PC-3 (cell line): ENCODE data around the gene LRCH1. TPM values are rescaled to one million over a fixed set of nuclear protein-coding genes. Genes with fewer than 3 reads are reported as not detected.

Source experiments
- ATAC-seq: fragments of 200-7000 bp; cut with Tn5 transposase; 2 replicates; pipeline ENCODE4 v1.9.1; 2020; ENCODE audit warnings: mild to moderate bottlenecking, moderate library complexity
- BruUV-seq: library from RNA; stranded (reverse); fragments of 400-500 nt; replicated peaks from 2 replicates; lab custom pipeline; 2021; lab: Mats Ljungman, UMichigan
- CTCF ChIA-PET: fragments of 300-600 bp; sonication (Branson Sonifier 250); formaldehyde crosslinking; loops from one replicate; lab custom pipeline; 2022; ENCODE audit warnings: antibody characterized with exemption; lab: Charles Lee
- POLR2A ChIA-PET: fragments of 300-600 bp; sonication (Branson Sonifier 250); formaldehyde crosslinking; loops from one replicate; lab custom pipeline; 2022; ENCODE audit warnings: antibody characterized with exemption; ENCODE audit not compliant: unreplicated experiment; lab: Charles Lee
- DNase-seq: peaks from one replicate; pipeline ENCODE4 v3.0.0-alpha.2; 2015
- H2AFZ ChIP-seq: fragments of 300-600 bp; sonication (generic); 2 replicates; pipeline ENCODE4 v1.6.0; 2016; ENCODE audit warnings: antibody characterized with exemption, low read length
- H3F3A ChIP-seq: fragments of 300-600 bp; sonication (generic); one replicate; pipeline ENCODE4 v1.6.0; 2017; ENCODE audit warnings: antibody characterized with exemption, low read length, control low read depth, mild to moderate bottlenecking; ENCODE audit not compliant: unreplicated experiment
- H3K27ac ChIP-seq: fragments of 300-600 bp; sonication (generic); 2 replicates; pipeline ENCODE4 v1.5.1; 2016; ENCODE audit warnings: mild to moderate bottlenecking, low read length
- H3K27me3 ChIP-seq: fragments of 300-600 bp; sonication (generic); 2 replicates; pipeline ENCODE4 v1.6.1; 2016; ENCODE audit warnings: low read length, mixed read lengths
- H3K36me3 ChIP-seq: fragments of 300-600 bp; sonication (generic); 2 replicates; pipeline ENCODE4 v1.6.1; 2016; ENCODE audit warnings: low read depth, mixed run types, low read length, mixed read lengths
- H3K4me1 ChIP-seq: fragments of 300-600 bp; sonication (generic); 2 replicates; pipeline ENCODE4 v1.5.1; 2016; ENCODE audit warnings: low read length; ENCODE audit not compliant: insufficient read depth
- H3K4me2 ChIP-seq: fragments of 300-600 bp; sonication (generic); 2 replicates; pipeline ENCODE4 v1.6.0; 2016; ENCODE audit warnings: low read length
- H3K4me3 ChIP-seq: fragments of 300-600 bp; sonication (generic); 2 replicates; pipeline ENCODE4 v1.5.1; 2016; ENCODE audit warnings: mild to moderate bottlenecking, low read length, mixed read lengths
- H3K79me2 ChIP-seq: fragments of 300-600 bp; sonication (generic); 2 replicates; pipeline ENCODE4 v1.6.1; 2017; ENCODE audit warnings: low read length, mixed read lengths
- H3K9ac ChIP-seq: fragments of 300-600 bp; sonication (generic); 2 replicates; pipeline ENCODE4 v1.6.0; 2016; ENCODE audit warnings: mild to moderate bottlenecking, low read length
- H3K9me2 ChIP-seq: fragments of 300-600 bp; sonication (generic); replicated peaks from 2 replicates; pipeline ENCODE4 v1.6.1; 2016; ENCODE audit warnings: mixed run types, low read length, mixed read lengths
- H3K9me3 ChIP-seq: fragments of 300-600 bp; sonication (generic); 2 replicates; pipeline ENCODE4 v1.6.1; 2016; ENCODE audit warnings: low read length, mixed read lengths
- H4K20me1 ChIP-seq: fragments of 300-600 bp; sonication (generic); 2 replicates; pipeline ENCODE4 v1.6.1; 2016; ENCODE audit warnings: low read length, mixed read lengths
- EZH2 ChIP-seq: fragments of 300-600 bp; sonication (generic); IDR thresholded peaks from one replicate; pipeline ENCODE4 v1.6.1; 2017; ENCODE audit warnings: antibody characterized with exemption, mild to moderate bottlenecking, low read length; ENCODE audit not compliant: unreplicated experiment
- EZH2phosphoT487 ChIP-seq: fragments of 300-600 bp; sonication (generic); IDR thresholded peaks from 2 replicates; pipeline ENCODE4 v1.6.1; 2018; ENCODE audit warnings: mild to moderate bottlenecking, antibody characterized with exemption, low read length, borderline replicate concordance
- intact Hi-C: fragments of 100-400 bp; cut with micrococcal nuclease; formaldehyde crosslinking; loops from 2 replicates; pipeline ENCODE4 v1.9.0; 2023
- total RNA-seq: library from RNA; depleted of rRNA; stranded (reverse); fragments of >200 nt; gene quantifications from 2 replicates; pipeline ENCODE4 v1.2.3, GENCODE V29; 2014
- TF ChIP-seq, protein P1 (sequence below): fragments of 300-600 bp; sonication (generic); conservative IDR thresholded peaks from 2 replicates; pipeline ENCODE4 v1.5.1; 2017; ENCODE audit warnings: antibody characterized with exemption, low read depth, mild to moderate bottlenecking, low read length

LRCH1 gene
- total RNA-seq, 1 experiment from 2014 or later: 4.3 TPM

DNA sequence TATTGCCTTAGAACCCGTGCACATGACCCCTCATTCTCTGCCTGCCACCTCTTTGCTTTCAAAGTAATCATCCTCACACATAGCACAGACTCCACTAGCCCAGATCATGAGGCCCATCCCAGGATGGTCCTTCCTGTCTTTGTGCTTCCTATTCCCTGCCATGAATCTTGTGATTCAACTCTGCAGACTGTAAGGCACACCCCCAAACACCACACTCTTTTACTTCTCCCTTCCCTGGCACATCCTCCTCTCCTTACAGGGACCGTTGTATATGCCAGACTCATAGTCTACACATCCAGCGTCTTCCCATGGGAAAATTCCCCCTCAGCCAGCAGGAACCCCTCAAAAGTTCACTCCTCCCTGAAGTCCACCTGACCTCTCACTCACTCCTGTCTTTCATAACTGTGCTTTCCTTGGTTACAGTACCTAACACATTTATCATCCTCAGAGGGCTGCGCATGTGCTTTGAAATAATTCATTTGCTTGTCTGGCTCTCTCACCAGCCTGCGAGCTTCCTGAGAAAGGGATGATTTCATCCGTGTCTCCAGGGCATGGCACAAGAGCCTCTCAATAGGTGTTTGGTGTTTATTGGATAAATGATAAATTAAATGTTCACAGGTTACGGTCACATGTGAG, 26.8 kb upstream of the LRCH1 start:
- H3K9me2 ChIP-seq: no peaks in the 10 kb centered on the region
- CTCF ChIA-PET: no interaction called here
- DNase-seq: no peak
- H3K36me3 ChIP-seq: no peaks in the 10 kb centered on the region
- no peak overlapping the region for H3K4me2 ChIP-seq
- H3K79me2 ChIP-seq: no peaks in the 10 kb centered on the region
- no peaks in the 10 kb centered on the region for H4K20me1 ChIP-seq
- no TSS peak for BruUV-seq
- H3F3A ChIP-seq: no peaks in the 10 kb centered on the region
- no peak overlapping the region for H2AFZ ChIP-seq
- H3K27me3 ChIP-seq: no peaks in the 10 kb centered on the region
- no peak overlapping the region for H3K27ac ChIP-seq
- no peaks in the 10 kb centered on the region for H3K9me3 ChIP-seq
- TF ChIP-seq, protein P1, sequence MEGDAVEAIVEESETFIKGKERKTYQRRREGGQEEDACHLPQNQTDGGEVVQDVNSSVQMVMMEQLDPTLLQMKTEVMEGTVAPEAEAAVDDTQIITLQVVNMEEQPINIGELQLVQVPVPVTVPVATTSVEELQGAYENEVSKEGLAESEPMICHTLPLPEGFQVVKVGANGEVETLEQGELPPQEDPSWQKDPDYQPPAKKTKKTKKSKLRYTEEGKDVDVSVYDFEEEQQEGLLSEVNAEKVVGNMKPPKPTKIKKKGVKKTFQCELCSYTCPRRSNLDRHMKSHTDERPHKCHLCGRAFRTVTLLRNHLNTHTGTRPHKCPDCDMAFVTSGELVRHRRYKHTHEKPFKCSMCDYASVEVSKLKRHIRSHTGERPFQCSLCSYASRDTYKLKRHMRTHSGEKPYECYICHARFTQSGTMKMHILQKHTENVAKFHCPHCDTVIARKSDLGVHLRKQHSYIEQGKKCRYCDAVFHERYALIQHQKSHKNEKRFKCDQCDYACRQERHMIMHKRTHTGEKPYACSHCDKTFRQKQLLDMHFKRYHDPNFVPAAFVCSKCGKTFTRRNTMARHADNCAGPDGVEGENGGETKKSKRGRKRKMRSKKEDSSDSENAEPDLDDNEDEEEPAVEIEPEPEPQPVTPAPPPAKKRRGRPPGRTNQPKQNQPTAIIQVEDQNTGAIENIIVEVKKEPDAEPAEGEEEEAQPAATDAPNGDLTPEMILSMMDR: no peak
- TF ChIP-seq EZH2phosphoT487 (no peak), EZH2 (no peak)
- no peak for ATAC-seq
- H3K4me1 ChIP-seq: peaks cover 25% of the 10 kb centered on the region
- H3K9ac ChIP-seq: no peak overlapping the region
- no peak overlapping the region for H3K4me3 ChIP-seq
- POLR2A ChIA-PET: no interaction called here
- intact Hi-C loops: no loop called here

DNA sequence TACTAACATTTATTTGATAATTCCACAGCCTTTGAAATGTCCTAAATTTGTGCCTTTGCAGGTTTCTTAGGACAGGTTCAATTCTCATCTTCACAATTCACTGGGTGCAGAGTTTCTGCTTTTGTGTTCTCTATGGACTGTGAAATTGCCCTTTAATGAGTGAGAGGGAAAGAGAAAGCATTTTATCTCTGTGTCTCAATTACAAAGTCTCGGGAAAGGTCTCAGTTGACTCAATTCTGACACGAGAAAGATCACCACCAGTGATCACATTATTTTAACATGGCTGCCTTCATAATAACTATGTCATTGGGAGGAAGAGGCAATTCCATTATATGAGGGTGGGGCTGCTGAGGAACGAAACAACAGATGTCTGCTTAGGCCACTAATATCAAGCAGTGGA, 26.2 kb upstream of the LRCH1 start:
- BruUV-seq: no TSS peak
- Histone ChIP-seq H3K27me3 (no peaks in the 10 kb centered on the region), H3K9ac (no peak overlapping the region), H3K9me3 (no peaks in the 10 kb centered on the region), H3K36me3 (no peaks in the 10 kb centered on the region), H2AFZ (no peak overlapping the region), H3F3A (no peaks in the 10 kb centered on the region), H3K4me3 (no peak overlapping the region), H3K9me2 (no peaks in the 10 kb centered on the region), H3K4me1 (peaks cover 30% of the 10 kb centered on the region), H3K79me2 (no peaks in the 10 kb centered on the region), H4K20me1 (no peaks in the 10 kb centered on the region), H3K27ac (no peak overlapping the region), H3K4me2 (peak overlapping the region; percentile 8; the same call in 1 of the 2 replicates)
- TF ChIP-seq, protein P1: no peak
- TF ChIP-seq EZH2 (no peak), EZH2phosphoT487 (no peak)
- CTCF ChIA-PET: no interaction called here
- no peak for ATAC-seq
- intact Hi-C loops: no loop called here
- POLR2A ChIA-PET: interaction anchor here (0.7 kb wide), 1 partner anchor 45 kb away, joined by 4 read pairs; no protein-coding TSS in a partner anchor
- DNase-seq: no peak

DNA sequence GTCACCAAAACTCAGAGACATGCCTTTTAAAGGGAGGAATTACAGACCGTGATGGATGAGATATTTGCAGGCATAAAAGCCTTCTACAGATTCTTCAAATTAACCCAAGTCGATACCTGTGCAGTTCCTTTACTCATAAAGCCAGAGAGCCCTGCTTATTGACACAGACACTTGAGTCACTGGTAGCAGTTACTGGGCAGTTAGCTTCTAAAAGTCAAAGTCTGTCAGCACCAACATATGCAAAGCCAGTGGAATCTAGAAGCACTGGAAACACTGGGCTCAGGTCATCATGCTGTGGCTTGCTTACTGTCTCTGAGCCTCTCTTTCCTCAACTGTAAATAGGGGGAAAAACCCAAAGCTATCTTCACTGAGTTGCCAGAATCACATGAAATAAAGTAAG, 25.7 kb upstream of the LRCH1 start:
- intact Hi-C loops: no loop called here

More for the DNA sequence above, 25.7 kb upstream of the LRCH1 start:
- no peaks in the 10 kb centered on the region for H3K9me2 ChIP-seq
- H3K4me3 ChIP-seq: no peak overlapping the region
- CTCF ChIA-PET: no interaction called here
- no peak overlapping the region for H3K9ac ChIP-seq
- H3K9me3 ChIP-seq: no peaks in the 10 kb centered on the region
- peak; percentile 65 for ATAC-seq
- BruUV-seq: no TSS peak
- H3K27ac ChIP-seq: no peak overlapping the region
- no peaks in the 10 kb centered on the region for H3K36me3 ChIP-seq
- H4K20me1 ChIP-seq: no peaks in the 10 kb centered on the region
- H3K79me2 ChIP-seq: no peaks in the 10 kb centered on the region
- no peak overlapping the region for H2AFZ ChIP-seq
- peak overlapping the region; percentile 8; the same call in 1 of the 2 replicates for H3K4me2 ChIP-seq
- TF ChIP-seq, protein P1: no peak
- TF ChIP-seq EZH2: no peak
- TF ChIP-seq EZH2phosphoT487: no peak
- H3F3A ChIP-seq: no peaks in the 10 kb centered on the region
- POLR2A ChIA-PET: interaction anchor here (0.7 kb wide), 1 partner anchor 45 kb away, joined by 4 read pairs; no protein-coding TSS in a partner anchor
- no peaks in the 10 kb centered on the region for H3K27me3 ChIP-seq
- peak; percentile 44 for DNase-seq
- H3K4me1 ChIP-seq: peaks cover 32% of the 10 kb centered on the region
